Measurements from ENCODE around the gene MOGAT3.

MOGAT3 gene

DNA sequence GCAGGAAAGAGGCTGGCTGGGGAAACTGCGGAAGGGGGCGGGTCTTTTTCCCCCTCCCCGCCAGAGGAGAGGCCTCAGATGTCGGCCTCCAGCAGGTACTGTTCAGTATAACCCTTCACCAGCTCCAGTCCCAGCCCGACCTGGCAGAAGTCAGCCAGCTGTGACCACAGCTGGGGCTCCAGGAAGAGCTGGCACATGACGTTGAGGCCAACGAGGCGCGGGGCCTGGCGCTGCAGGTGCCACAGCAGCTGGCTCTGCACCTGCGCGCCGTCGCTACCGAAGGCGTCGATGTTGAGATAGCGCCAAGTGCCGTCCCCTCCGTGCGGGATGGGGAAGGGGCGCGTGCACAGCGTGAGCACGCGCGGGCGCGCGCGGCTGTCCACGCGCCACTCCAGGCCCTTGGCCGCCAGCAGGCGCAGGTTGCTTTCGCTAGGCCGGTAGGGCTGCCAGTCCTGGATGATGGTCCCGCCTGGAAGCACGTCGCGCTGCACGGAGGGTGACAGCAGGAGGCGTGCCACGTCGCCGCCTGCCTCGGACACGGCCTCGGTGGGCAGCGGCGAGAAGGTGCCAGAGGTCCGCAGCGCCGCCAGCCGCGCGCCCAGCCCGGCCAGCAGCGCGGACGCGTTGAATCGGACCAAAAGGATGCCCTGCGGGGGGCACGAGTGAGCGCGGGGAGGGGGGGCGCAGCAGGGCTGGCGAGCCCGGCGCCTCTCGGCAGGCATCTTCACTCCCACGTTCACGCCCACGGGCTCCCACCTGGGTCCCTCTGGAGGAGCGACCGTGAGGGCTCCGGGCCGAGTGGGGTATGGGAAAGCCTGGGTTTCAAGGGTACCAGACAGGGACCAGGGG, 28.6 kb downstream of the MOGAT3 start:
- DNase-seq (ENCODE audit: low read depth), result no peak

DNA sequence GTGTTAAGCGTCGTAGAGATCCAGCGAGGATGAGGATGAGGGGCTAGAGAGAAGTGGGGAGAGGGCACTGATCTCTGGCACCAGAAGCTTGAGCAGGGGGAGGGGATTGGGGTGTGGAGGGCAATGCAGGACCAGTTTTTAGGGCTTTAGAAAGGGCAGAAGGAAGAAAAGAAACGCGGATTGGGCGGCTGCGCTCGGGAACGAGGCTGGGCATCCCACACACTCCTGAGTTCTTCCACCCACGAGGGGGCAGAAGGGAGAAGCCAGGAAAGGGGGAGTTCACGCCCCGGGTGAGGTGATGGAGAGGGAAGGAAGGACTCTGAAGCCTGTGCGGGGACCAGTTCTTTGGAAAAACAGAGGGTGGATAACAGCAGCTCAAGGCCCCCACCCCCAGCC, 29.4 kb downstream of the MOGAT3 start:
- DNase-seq (ENCODE audit: low read depth), result no peak

DNA sequence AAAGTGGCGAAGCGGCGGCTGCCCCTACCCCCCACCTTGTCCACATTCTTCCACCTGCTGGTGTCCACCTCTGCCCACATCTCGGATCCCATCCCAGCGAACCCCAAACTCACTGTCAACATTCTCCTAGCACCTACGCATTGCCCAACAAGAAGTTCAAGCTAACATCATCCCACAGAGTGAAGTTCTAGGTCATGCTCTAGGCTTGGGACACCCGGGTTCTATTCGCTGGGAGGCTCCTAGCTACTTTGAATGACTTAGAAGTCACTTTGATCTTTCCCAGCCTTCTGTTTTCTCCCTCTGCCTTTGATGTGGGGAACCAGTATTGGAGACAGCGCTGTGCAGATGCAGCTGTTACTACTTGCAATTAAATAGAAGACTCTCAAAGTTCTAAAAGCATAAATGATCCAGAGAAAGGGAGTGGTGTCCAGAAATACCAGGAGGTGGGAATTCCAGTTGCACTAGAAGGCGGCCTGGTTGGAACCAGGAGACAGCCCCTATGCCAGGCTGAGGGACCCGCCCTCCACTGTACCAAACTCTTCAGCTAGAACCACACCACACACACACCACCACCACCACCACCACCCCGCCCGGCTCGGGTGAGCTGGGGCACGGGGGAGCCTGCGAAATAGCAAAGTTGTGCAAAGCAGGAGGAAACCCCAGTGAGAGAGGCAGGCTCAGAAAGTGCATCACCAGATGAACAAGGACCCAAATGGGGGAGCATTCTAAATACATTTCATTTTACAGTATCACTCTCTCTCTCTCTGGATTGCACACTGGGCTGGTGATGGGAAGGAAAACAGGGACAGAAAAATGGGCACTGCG, 30.0 kb downstream of the MOGAT3 start:
- no peak for DNase-seq (ENCODE audit: low read depth)

DNA sequence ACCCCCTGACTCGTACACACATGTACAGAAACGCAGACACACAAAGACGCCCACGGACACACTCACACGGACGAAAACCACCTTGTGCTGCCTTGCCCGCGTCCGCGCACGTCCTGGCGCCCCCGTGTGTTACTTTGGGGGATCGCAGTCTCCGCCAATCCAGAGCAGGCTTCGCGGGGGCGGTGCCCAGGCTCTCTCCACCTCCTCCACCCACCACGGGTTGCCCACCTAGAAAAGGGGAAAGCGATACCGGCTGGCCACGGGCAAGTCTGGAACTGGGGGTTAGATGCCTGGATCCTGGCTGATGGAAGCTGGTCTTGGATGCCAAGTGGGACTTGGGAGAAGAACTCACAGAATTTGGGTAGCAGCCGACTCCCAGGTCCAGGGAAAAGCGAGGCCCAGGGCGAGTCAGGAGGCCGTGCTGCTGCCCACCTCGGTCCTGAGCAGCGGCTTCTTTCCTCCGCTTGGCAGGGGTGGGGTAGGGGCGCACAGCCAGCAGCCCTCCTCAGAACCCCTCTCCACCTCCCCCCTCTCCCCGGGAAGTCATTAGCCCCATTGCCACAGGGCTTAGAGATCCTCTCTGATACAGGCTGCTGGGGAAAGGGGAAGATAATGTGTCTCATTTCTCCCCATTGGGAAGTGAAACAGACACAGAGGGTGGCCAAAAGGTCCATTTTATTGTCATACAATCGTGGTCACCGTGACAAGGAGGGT, 30.8 kb downstream of the MOGAT3 start:
- no peak for DNase-seq (ENCODE audit: low read depth)

DNA sequence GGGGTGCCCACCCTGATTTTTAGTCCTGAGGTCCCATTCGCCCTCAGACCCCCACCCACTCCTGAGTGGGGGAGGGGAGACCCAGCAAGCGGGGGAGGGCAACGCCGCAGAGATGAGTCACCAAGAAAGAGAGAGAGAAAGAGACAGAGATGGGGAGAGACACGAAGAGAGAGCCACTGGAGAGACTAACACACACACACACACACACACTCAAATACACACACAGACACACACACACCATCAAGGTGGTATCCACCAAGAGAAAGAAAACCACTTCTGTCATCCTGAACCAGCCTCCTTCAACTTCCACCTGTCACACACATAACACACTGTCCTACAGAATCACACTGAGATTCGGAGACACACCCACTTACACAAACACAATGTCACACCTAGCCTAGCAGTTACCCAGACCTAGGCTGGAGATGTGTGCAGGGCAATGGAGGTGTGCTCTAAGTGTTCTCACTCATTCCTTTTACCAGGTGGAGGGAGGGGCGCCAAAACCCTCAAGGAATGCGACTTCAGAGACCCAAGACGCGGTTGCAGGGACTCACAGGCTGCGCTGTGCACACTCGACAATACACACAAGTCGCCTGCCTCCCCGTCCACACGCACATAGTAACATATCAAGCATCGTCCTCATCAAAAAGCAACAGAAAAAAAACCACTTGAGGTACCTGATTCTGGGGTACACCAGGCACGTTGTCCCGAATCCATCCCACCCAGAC, 31.6 kb downstream of the MOGAT3 start:
- no peak for DNase-seq (ENCODE audit: low read depth)

DNA sequence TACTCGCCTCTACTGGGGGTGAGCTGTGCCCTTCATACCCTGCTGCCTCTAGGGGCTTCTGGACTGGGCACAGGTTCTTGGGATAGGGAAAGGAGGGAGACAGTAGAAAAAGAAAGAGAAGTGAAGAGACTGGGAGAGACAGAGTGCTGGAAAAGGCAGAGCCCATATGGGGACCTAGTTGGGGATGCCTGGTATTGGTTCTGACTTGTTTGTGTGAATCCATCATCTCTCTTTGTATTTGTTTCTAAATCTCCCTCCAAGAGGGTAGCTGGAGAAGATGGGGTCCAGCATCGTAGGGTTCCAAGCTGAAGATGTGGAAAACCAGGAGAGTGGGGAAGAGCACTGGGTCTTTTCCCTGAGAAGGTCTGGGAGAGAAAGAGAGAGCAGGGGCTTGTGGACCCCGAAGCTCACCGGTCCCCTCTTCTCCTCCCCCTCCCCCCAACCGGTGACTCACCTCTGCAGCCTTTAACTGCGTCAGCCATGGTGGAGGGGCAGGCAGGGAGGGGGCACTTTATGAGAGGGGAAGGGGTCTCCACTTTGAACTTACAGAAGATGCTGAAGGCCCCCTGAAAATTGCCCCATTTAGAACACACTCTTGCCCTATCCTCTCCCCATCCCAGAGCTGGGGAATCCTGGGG, 32.3 kb downstream of the MOGAT3 start:
- DNase-seq (ENCODE audit: low read depth), result no peak

DNA sequence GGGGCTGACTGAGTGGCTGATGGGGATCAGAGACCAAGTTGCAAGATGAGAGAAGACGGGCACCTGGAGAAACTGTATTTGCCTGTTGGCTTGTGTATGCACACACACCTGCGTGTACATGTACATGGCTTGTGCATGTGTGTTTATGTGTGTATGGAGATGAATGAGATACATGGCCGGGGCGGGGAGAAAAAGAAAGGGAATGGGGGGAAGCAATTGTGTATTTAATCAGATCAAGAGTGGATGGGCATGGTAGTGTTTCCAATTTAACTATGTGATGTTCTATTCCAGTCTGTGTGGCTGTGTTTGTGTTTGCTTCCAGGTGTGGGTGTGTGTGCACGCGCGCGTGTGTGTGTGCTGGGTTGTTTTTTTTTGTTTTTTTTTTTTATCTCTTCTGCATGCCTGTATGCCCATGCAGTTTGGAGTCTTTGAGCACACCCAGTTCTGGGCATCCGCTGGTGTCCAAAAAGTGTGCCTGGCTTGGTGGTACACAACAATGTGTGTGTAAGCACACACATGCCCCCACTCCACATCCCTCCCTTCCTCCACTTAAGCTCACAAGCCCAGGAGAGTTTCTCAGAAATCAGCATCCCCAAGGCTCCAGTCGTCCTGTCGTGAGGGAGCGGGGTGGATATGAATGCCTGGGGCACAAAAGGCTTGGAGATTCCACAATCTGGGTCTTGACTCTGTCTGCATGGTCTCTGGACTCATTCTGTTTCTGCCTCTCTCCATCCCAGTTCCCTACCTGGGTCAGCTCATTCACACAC, 33.0 kb downstream of the MOGAT3 start:
- DNase-seq (ENCODE audit: low read depth), result no peak

DNA sequence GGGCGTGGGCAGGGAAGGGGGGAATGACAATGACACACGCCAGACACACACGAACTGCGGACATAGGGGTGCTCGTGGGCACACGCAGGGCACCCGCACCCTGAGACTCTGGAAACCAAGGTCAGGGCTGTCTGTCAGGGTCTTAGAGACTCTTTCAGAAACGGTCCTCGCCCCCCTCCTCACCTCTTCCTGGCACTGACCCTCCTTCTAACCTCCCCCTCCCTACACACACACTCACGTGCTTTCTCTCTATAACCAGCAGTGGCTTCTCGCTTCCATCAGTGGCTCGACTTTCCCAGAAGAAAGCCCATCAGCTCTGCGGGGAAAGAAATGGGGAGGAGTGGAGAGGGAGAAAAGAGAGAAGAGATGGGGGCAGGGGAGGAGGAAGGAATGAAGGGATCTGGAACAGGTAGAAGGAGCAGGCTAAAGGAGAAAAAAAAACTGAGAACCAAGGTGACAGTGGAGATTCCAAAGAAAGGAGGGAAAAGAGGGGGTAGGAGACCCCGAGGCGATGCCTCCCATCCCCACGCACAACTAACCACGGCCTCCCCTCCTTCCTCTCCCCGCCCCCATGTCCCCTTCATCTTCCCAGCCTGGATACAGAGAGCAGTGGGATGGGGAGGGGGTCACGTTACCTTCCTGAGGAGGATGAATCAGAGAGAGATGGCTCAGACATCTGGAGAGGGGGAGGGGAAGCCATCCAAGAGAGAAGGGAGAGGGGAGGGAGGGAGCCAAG, 33.8 kb downstream of the MOGAT3 start:
- DNase-seq (ENCODE audit: low read depth), result no peak

DNA sequence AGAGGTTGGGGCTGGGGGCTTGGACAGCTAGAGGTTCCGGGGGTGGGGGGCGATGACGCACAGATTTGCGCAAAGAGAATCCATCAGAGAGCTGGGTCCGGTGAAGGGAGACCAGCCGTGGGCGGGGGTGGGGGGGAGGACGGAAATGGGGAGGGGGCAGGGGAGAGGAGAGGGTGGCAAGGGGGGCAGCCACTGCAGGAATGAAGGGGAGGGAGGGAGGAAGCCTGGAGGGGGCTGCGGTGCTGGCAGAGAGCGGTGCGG, 34.3 kb downstream of the MOGAT3 start:
- no peak for DNase-seq (ENCODE audit: low read depth)

DNA sequence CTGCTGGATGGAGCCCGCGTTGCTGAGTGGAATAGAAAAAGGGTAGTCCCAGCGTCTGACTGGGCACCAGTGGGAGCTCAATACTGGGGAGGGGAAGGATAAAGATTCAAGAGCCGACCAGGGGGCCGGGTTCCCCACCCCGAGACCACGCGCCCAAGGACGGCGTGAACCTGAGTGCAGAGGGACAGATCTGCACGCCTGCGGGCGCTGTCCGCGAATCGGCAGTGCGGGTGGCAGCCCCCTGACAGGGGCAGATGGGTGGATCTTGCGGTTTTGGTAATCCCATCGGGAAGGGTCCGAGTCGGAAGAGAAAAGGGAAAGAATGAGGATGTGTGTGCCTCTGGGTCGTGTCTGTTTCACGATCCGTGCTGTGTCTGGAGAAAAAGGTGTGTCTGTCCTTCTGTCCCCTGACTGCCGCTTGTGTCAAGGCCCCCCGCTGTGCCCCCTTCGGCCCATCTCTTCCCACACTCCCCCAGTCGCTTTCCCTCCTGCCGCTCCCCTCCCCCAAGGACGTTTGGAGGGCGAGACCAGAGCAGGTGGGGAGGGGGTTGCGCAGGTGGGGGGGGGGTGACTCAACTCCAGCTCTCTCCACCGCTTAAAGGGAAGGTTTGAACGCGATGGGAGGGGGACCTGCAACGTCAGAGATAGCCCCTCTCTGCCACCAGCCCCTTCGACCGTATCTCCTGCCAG, 34.7 kb downstream of the MOGAT3 start:
- no peak for DNase-seq (ENCODE audit: low read depth)

DNA sequence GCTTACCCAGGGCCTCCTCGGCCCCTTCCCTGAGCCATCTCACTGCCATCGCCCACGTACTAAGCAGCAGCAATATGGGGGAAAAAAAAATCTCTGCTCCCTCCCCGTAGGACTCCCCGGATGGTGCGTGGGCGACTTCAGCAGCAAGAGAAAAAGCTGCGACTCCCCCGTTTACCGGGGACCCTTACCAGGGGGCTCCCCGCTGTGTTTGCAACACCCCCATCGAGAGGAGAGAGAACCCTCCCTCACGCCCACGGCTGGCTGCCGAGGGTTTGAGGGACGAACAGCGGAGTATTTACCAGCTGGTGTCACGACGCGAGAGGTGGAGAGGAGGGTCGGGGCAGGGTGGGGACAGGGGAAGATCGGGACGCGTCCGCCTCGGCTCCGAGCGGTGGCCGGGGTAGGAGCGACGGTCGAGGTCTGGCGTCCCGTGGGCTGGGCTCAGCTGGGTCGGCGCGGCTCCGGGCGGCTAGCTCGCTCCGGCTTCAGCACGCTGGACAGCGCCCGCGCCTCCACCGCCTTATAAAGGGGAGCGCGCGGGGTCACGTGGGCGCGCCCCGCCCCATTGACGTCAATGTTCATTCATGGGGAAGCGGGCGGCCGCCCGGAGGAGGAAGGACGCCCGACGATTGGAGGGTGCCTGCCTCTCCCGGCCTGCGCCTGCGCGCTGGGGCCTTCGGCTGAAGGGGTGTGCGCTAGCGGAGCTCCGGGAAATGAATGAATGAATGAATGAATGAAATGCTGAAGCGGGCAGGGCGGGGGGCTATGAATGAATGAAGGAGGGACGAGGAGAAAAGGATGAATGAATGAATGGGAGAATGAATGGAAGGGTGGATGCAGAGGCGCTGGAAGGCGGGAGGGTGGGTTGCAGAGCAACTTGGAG, 35.5 kb downstream of the MOGAT3 start, which contains the start of gene VGF:
Gene VGF (minus strand): TSS at position 495 of the 883 bp plus-strand sequence. CDS start 726 bp downstream, outside the sequence.
- no peak for DNase-seq (ENCODE audit: low read depth)

DNA sequence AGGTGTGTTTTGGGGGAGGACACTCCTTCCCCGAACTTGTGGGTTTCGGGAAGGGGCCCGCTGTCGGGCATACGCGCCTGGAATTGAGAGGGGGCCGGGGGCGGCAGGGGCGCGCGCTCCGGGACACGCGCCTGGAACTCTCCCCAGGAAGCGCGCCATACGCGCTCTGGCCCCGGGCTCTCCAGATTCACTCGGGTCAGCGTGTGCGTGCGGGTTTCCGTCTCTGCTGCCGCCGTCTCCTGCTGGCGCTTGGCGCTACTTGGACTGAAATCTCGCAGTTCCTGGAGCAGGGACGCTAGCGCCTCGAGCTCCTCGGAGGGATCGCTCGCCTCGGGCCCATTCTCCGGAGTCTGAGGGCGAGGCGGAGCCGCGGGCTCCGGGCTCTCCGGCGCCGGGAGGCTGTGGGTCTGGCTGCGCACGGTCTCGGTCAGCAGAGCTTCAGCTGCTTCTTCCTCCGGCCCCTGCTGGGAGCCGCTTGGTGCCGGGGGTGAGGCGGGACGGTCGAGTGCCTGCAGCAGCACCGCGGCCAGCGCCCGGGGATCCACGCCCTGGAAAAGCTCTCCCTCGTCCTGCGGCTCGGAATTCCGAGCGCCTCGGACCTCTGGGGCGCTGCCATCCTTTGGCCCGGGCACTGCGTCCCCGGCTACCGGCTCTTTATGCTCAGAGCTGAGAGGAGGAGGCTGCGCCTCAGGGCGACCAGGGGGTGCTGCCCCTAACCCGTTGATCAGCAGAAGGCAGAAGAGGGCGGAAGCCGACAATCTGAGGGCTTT, 36.6 kb downstream of the MOGAT3 start:
- DNase-seq (ENCODE audit: low read depth), result no peak

DNA sequence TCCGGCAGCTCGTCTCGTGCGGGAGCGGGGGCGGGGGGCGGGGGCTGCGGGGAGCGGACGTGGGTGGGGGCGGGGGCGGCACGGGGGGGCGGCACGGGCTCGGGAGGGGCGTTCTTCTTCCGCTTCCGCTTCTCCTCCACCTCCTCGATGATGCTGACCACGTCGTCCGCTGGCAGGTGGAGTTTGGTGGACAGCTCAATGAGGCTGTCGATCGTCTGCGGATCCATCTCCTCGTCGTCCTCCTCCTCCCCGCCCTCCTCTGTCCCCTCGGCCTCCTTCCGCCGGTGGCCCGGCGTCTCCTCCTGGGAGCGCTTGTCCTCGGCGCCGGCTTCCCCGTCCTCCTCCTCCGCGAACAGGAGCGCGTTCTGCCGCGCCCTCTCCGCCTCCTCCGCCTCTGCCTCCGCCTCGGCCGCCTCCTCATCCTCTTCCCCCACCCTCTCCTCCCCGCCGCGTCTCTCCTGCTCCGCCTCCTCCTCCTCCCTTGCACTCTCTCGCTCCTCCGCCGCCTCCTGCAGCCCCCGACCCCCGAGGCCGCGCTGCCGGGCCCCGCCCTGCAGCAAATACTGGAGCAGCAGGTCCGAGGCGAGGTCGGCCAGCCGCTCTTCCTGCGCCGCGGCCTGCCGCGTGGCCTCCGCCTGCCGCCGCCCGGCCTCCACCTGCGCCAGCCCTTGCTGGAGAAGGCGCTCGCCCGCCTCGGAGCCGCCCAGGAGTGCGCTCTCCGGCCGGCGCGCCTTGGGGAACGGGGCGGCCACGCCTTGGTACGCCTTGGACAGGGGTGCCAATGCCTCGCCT, 37.4 kb downstream of the MOGAT3 start:
- DNase-seq (ENCODE audit: low read depth), result no peak

DNA sequence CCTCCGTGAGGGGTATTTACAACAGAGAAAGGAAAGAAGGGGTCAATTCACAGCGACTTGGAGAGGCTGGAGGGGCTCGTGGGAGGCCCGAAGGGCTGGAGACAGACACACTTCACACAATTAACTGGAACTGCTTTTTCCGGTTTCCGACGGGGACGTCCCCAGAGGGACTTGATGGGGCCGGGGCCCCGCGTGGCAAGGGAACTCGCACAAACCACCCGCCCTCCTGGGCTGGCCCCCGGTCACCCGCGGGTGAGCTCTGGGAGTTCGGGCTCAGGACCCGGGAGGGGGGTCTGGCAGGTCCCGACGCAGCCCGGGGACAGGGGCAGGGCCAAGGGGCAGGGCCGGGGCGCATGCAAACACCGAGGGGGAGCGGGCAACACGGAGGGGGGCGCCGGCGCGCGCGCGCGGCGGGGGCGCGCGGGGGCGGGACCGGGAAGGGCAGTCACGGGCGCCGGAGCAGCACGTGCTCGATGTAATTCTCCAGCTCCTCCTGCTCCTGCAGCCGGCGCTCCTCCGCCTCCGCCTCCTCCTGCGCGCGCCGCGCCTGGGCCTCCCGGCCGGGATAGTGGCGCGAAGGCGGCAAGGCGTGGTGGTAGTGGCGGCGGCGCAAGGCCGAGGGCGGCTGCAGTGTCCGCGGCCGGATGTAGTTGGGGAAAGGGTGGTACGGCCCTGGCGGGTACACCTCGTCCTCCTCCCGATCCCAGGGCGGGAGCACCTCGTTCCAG, 38.1 kb downstream of the MOGAT3 start:
- no peak for DNase-seq (ENCODE audit: low read depth)

DNA sequence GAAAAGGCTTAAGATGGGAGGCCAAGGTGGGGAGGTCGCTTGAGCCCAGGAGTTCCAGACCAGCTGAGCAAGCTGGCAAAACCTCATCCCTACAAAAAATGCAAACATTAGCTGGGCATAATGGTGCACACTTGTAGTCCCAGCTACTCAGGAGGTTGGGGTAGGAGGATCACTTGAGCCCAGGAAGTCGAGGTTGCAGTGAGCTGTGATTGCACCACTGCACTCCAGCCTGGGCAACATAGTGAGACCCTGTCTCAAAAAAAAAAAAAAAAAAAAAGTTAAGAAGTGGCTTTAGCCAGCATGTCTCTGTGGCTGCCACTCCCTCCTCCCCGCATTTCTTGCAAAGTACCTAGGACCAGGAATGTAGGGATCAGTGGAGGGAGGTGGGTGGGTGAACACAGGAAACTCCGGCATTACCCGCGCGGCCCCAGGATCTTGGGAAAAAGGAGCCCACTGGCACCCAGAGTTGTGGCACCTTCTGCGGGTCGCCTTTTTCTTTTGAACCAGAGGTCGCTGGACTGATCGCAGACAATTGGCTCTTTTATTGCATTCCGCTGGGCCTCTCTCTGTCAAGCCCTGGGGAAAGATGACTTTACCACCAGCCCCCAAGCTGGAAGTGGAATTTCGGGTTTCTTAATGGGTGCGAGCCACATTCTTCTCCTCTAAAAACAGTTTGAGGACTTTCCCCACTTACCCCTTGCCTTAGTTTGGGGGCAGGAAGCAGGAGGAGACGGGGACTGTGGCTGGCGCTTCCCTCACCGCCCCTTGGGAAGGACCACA, 39.0 kb downstream of the MOGAT3 start:
- DNase-seq (ENCODE audit: low read depth), result no peak
